Hepatocyte (in vitro differentiated cells): ENCODE measurements around the gene SMARCD3. TPM values are rescaled to one million over a fixed set of nuclear protein-coding genes. Genes with fewer than 3 reads are reported as not detected.

ENCODE experiments used
- DNase-seq: peaks from one replicate; pipeline ENCODE4 v3.0.0-alpha.2; 2016; ENCODE audit warnings: low spot score
- H2AFZ ChIP-seq: fragments of 200-600 bp; sonication (generic); 2 replicates; pipeline ENCODE4 v1.6.0; 2016; ENCODE audit warnings: antibody characterized with exemption, mild to moderate bottlenecking
- H3K27ac ChIP-seq: fragments of 200-600 bp; sonication (generic); 2 replicates; pipeline ENCODE4 v1.5.1; 2016; ENCODE audit warnings: mild to moderate bottlenecking
- H3K27me3 ChIP-seq: fragments of 200-600 bp; sonication (generic); 2 replicates; pipeline ENCODE4 v1.6.1; 2016
- H3K36me3 ChIP-seq: fragments of 200-600 bp; sonication (generic); replicated peaks from 2 replicates; pipeline ENCODE4 v1.5.1; 2016; ENCODE audit warnings: low read depth; ENCODE audit not compliant: insufficient read depth
- H3K4me1 ChIP-seq: fragments of 200-600 bp; sonication (generic); 2 replicates; pipeline ENCODE4 v1.5.1; 2016; ENCODE audit warnings: mild to moderate bottlenecking, moderate library complexity; ENCODE audit not compliant: insufficient read depth
- H3K4me2 ChIP-seq: fragments of 200-600 bp; sonication (generic); 2 replicates; pipeline ENCODE4 v1.6.0; 2016
- H3K4me3 ChIP-seq: fragments of 200-600 bp; sonication (generic); 2 replicates; pipeline ENCODE4 v1.5.1; 2016; ENCODE audit warnings: mild to moderate bottlenecking
- H3K79me2 ChIP-seq: fragments of 200-600 bp; sonication (generic); 2 replicates; pipeline ENCODE4 v1.6.0; 2017; ENCODE audit warnings: mild to moderate bottlenecking
- H3K9me2 ChIP-seq: fragments of 200-600 bp; sonication (generic); replicated peaks from 2 replicates; pipeline ENCODE4 v1.6.0; 2017; ENCODE audit warnings: mild to moderate bottlenecking; ENCODE audit not compliant: insufficient read depth
- H3K9me3 ChIP-seq: fragments of 200-600 bp; sonication (generic); 2 replicates; pipeline ENCODE4 v1.5.1; 2016; ENCODE audit warnings: low read depth, mild to moderate bottlenecking
- H4K20me1 ChIP-seq: fragments of 200-600 bp; sonication (generic); 2 replicates; pipeline ENCODE4 v1.6.0; 2016; ENCODE audit warnings: mild to moderate bottlenecking; ENCODE audit not compliant: insufficient read depth, poor library complexity, severe bottlenecking
- EZH2 ChIP-seq: fragments of 200-600 bp; sonication (generic); IDR thresholded peaks from 2 replicates; pipeline ENCODE4 v1.6.1; 2016; ENCODE audit warnings: antibody characterized with exemption, mild to moderate bottlenecking, borderline replicate concordance
- EZH2phosphoT487 ChIP-seq: fragments of 200-600 bp; sonication (generic); IDR thresholded peaks from one replicate; pipeline ENCODE4 v1.6.1; 2018; ENCODE audit warnings: antibody characterized with exemption, mild to moderate bottlenecking, low read depth, moderate library complexity; ENCODE audit not compliant: unreplicated experiment, severe bottlenecking
- WGBS: methylation state at CpG from one replicate; pipeline ENCODE4 v1.1.6; 2016; ENCODE audit warnings: low lambda C conversion rate; ENCODE audit errors: missing lambda C conversion rate; 5-methylcytosine and 5-hydroxymethylcytosine counted together
- microRNA counts: library from miRNA; unstranded; fragments of <30 nt; microRNA quantifications from one replicate; lab custom pipeline; 2017
- polyA plus RNA-seq: library from polyadenylated mRNA; unstranded; fragments of >200 nt; fragmentation: Nextera tagmentation; extraction: Ambion mirVana; gene quantifications from 2 replicates; pipeline ENCODE4 v1.2.1, GENCODE V29; 2016
- total RNA-seq: library from RNA; depleted of rRNA; stranded (reverse); fragments of >200 nt; gene quantifications from 2 replicates; pipeline ENCODE4 v1.2.3, GENCODE V29; 2014
- TF ChIP-seq, protein P1 (sequence below): fragments of 200-600 bp; sonication (generic); IDR thresholded peaks from 2 replicates; pipeline ENCODE4 v1.5.1; 2016; ENCODE audit warnings: antibody characterized with exemption, mild to moderate bottlenecking; ENCODE audit not compliant: poor library complexity

SMARCD3 gene
- total and polyA plus RNA-seq, 2 experiments from 2014 or later, result 42.4 to 73.1 TPM

DNA sequence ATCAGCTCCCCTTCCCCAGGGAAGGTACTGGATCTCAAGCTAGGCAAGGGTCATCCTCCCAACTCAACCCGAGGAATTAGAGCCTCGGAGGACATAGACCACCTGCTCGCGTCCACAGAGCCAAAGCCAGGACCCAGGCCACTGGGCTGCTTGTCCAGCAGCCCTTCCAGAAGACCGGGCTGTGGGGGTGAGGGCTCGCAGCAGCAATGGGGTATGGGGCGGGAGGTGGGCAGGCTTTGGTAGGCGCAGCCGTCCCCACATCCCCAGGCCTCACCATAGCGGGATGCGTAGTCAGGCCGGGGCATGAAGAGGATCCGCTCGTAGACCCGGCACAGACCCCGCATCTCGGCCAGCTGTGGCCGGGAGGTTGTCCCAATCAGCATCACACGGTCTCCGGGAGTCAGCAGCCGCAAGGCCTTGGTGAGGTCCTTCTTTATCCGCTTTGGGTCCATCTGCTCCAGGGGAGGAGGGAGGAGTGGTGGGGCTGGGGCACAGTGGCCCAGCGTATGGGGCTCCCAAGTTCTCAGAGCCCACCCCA, 56.4 kb downstream of the SMARCD3 start:
- H3K4me3 ChIP-seq, result no peak overlapping the region
- TF ChIP-seq EZH2phosphoT487 (no peak), EZH2 (no peak)
- TF ChIP-seq, protein P1, sequence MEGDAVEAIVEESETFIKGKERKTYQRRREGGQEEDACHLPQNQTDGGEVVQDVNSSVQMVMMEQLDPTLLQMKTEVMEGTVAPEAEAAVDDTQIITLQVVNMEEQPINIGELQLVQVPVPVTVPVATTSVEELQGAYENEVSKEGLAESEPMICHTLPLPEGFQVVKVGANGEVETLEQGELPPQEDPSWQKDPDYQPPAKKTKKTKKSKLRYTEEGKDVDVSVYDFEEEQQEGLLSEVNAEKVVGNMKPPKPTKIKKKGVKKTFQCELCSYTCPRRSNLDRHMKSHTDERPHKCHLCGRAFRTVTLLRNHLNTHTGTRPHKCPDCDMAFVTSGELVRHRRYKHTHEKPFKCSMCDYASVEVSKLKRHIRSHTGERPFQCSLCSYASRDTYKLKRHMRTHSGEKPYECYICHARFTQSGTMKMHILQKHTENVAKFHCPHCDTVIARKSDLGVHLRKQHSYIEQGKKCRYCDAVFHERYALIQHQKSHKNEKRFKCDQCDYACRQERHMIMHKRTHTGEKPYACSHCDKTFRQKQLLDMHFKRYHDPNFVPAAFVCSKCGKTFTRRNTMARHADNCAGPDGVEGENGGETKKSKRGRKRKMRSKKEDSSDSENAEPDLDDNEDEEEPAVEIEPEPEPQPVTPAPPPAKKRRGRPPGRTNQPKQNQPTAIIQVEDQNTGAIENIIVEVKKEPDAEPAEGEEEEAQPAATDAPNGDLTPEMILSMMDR, result no peak
- 93% methylated on average over 9 of the region's 23 CpGs for WGBS

DNA sequence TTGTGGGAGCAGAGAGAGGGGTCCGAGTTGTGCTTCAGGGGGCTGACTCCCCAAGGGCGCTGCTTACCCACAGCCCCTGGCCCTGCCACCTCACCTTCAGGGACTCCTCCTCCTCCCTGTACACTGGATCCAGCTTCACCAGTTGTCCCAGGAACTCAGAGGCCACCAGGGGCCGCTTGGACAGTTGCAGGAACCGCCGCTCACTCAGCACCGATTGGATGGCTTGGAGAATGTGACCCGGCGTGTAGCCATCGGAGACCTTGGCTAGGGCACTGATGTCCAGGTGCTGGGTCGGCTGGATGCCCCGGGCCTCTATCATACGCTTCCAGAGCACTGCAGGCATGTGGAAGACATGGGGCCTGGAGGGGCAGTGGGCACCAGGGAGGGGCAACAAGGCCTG, 57.0 kb downstream of the SMARCD3 start:
- no peak for TF ChIP-seq EZH2phosphoT487
- TF ChIP-seq, protein P1, result no peak

More for the DNA sequence above, 56.4 kb downstream of the SMARCD3 start:
- DNase-seq, result no peak
- Histone ChIP-seq H3K36me3 (no peaks in the 10 kb centered on the region), H4K20me1 (no peaks in the 10 kb centered on the region), H3K4me1 (no peaks in the 10 kb centered on the region), H3K4me2 (no peak overlapping the region), H2AFZ (no peak overlapping the region), H3K9me3 (no peaks in the 10 kb centered on the region), H3K9me2 (no peaks in the 10 kb centered on the region), H3K27me3 (peaks cover 20% of the 10 kb centered on the region), H3K27ac (no peak overlapping the region), H3K79me2 (no peaks in the 10 kb centered on the region)

DNA sequence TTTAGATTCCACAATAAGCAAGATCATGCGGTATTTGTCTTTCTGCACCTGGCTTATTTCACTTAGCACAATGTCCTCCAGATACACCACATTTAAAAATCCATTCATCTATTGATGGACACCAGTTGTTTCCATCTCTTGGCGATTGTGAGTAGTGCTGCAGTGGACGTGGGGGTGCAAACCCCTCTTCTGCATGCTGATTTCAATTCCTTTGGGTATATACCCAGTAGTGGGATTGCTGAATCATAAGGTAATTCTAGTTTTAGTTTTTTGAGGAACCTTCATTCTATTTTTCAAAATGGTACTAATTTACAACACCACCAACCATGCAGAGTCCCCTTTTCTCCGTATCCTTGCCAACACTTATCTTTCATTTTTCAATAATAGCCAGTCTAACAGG, 59.5 kb downstream of the SMARCD3 start:
- WGBS, result 78% methylated on average over 4 of the region's 4 CpGs
- DNase-seq, result no peak
- no peaks in the 10 kb centered on the region for H3K4me1 ChIP-seq
- H2AFZ ChIP-seq, result no peak overlapping the region
- H3K4me2 ChIP-seq, result no peak overlapping the region
- H3K36me3 ChIP-seq, result no peaks in the 10 kb centered on the region
- H3K79me2 ChIP-seq, result no peaks in the 10 kb centered on the region
- H3K27ac ChIP-seq, result no peak overlapping the region
- no peaks in the 10 kb centered on the region for H4K20me1 ChIP-seq
- H3K27me3 ChIP-seq, result peaks cover 5% of the 10 kb centered on the region
- no peak overlapping the region for H3K4me3 ChIP-seq
- no peaks in the 10 kb centered on the region for H3K9me2 ChIP-seq
- TF ChIP-seq EZH2 (no peak), EZH2phosphoT487 (no peak)
- TF ChIP-seq, protein P1, result no peak
- no peaks in the 10 kb centered on the region for H3K9me3 ChIP-seq

More for the DNA sequence above, 57.0 kb downstream of the SMARCD3 start:
- Histone ChIP-seq H3K4me1 (no peaks in the 10 kb centered on the region), H3K9me3 (no peaks in the 10 kb centered on the region), H2AFZ (no peak overlapping the region), H3K9me2 (no peaks in the 10 kb centered on the region), H3K79me2 (no peaks in the 10 kb centered on the region), H3K27me3 (peaks cover 20% of the 10 kb centered on the region), H3K4me3 (no peak overlapping the region), H3K36me3 (no peaks in the 10 kb centered on the region), H4K20me1 (no peaks in the 10 kb centered on the region), H3K4me2 (no peak overlapping the region), H3K27ac (no peak overlapping the region)
- DNase-seq, result no peak
- WGBS, result 83% methylated on average over 12 of the region's 12 CpGs

MicroRNAs within 50 kb of the gene (microRNA counts, 767-probe panel; counts per million panel counts)
- microRNA hsa-miR-671-3p (lab: Ali Mortazavi, UCI) (not detected), microRNA hsa-miR-671-5p (lab: Ali Mortazavi, UCI) (not detected)

Other genes starting within 250 kb of the SMARCD3 start
- 0.64 and 0.80 TPM in 2 replicates for gene ATG9B, start 224.2 kb downstream of the SMARCD3 start, total RNA-seq
- gene ATG9B, start 224.2 kb downstream of the SMARCD3 start, polyA plus RNA-seq, result 2.4 and 13.2 TPM in 2 replicates
- 22.6 and 24.4 TPM in 2 replicates for gene ABCB8, start 220.2 kb downstream of the SMARCD3 start, total RNA-seq
- gene ABCB8, start 220.2 kb downstream of the SMARCD3 start, polyA plus RNA-seq, result 32.6 and 41.2 TPM in 2 replicates
- 2.9 and 4.5 TPM in 2 replicates for gene ASIC3, start 200.2 kb downstream of the SMARCD3 start, total RNA-seq
- gene ASIC3, start 200.2 kb downstream of the SMARCD3 start, polyA plus RNA-seq, result 2.1 and 7.0 TPM in 2 replicates
- gene CDK5, start 190.8 kb downstream of the SMARCD3 start, total RNA-seq, result 15.2 and 17.4 TPM in 2 replicates
- gene CDK5, start 190.8 kb downstream of the SMARCD3 start, polyA plus RNA-seq, result 29.4 and 39.4 TPM in 2 replicates
- gene SLC4A2, start 189.1 kb downstream of the SMARCD3 start, total RNA-seq, result 153 and 188 TPM in 2 replicates
- 167 and 175 TPM in 2 replicates for gene SLC4A2, start 189.1 kb downstream of the SMARCD3 start, polyA plus RNA-seq
- 105 and 107 TPM in 2 replicates for gene FASTK, start 167.9 kb downstream of the SMARCD3 start, total RNA-seq
- 193 and 202 TPM in 2 replicates for gene FASTK, start 167.9 kb downstream of the SMARCD3 start, polyA plus RNA-seq
- gene TMUB1, start 165.2 kb downstream of the SMARCD3 start, total RNA-seq, result 40.5 and 45.0 TPM in 2 replicates
- gene TMUB1, start 165.2 kb downstream of the SMARCD3 start, polyA plus RNA-seq, result 83.1 and 91.9 TPM in 2 replicates
- 23.7 and 44.0 TPM in 2 replicates for gene AGAP3, start 162.2 kb downstream of the SMARCD3 start, total RNA-seq
- gene AGAP3, start 162.2 kb downstream of the SMARCD3 start, polyA plus RNA-seq, result 56.7 and 63.5 TPM in 2 replicates
- not detected in 2 replicates for gene GBX1, start 81.0 kb downstream of the SMARCD3 start, total RNA-seq
- not detected in 2 replicates for gene GBX1, start 81.0 kb downstream of the SMARCD3 start, polyA plus RNA-seq
- not detected in 2 replicates for gene ASB10, start 61.4 kb downstream of the SMARCD3 start, total RNA-seq
- not detected in 2 replicates for gene ASB10, start 61.4 kb downstream of the SMARCD3 start, polyA plus RNA-seq
- not detected in 2 replicates for gene H2BK1, start 38.2 kb downstream of the SMARCD3 start, total RNA-seq
- gene H2BK1, start 38.2 kb downstream of the SMARCD3 start, polyA plus RNA-seq, result not detected in 2 replicates
- gene ABCF2, start 21.5 kb downstream of the SMARCD3 start, total RNA-seq, result 35.3 and 35.8 TPM in 2 replicates
- 25.6 and 32.9 TPM in 2 replicates for gene ABCF2, start 21.5 kb downstream of the SMARCD3 start, polyA plus RNA-seq
- gene CHPF2, start 16.2 kb downstream of the SMARCD3 start, total RNA-seq, result 36.9 and 51.0 TPM in 2 replicates
- gene CHPF2, start 16.2 kb downstream of the SMARCD3 start, polyA plus RNA-seq, result 68.2 and 70.0 TPM in 2 replicates
- 38.6 and 42.5 TPM in 2 replicates for gene NUB1, start 93.1 kb upstream of the SMARCD3 start, total RNA-seq
- 22.6 and 28.4 TPM in 2 replicates for gene NUB1, start 93.1 kb upstream of the SMARCD3 start, polyA plus RNA-seq
- gene WDR86, start 161.3 kb upstream of the SMARCD3 start, total RNA-seq, result 10.6 and 15.5 TPM in 2 replicates
- gene WDR86, start 161.3 kb upstream of the SMARCD3 start, polyA plus RNA-seq, result 12.4 and 19.1 TPM in 2 replicates
- not detected in 2 replicates for gene CRYGN, start 191.4 kb upstream of the SMARCD3 start, total RNA-seq
- gene CRYGN, start 191.4 kb upstream of the SMARCD3 start, polyA plus RNA-seq, result 0.24 and 0.64 TPM in 2 replicates